GM20431 (cell line): ENCODE data around the gene PRPS2.

ENCODE experiments used
- in situ Hi-C: fragments of 300-500 bp; cut with MseI, MboI; formaldehyde crosslinking; loops from one replicate; pipeline ENCODE4 v1.15.0; 2020; ENCODE audit warnings: low sequenced_read_pairs; ENCODE audit not compliant: unreplicated experiment

Gene PRPS2

DNA sequence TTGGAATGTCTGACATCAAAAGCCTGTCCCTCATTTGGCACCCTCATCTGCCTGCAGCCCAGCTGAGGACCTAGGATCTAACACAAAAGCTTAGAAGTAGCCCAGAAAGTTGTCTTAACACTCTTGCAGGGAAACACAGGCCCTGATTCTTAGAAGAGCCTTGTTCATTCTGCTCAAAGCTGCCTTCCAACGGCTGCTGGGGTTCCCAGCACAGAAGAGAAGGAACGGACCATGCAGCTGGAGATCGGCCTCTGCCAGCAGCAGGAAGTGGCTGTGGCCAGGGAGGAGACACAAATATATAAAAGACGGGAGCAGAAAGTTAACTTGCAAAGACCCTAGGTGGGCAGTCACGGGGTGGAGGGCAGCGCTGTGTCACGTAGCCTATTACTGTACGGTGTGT lies 20.4 kb downstream of the PRPS2 start:
- in situ Hi-C loops: loop anchor here (10.0 kb wide), 1 partner anchor 83 kb away; no protein-coding TSS in a partner anchor

DNA sequence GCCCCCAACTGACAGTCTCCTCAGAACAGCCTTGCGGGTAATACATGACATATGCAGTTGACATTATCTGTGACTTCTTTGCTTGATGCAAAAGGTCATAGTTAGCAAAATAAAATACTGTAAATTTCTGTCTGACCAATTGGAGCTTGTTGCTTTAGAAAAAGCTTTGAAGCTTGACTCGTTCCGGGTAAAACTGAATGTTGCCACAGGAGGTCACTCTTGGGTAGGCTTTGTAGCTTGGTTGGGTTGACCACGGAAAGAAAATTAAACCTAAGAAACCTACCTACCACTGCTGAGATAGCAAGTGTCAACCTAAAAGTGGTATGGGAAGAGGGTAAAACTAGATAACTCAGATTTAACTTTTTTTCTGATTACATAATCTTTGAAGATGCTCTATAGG lies 23.2 kb downstream of the PRPS2 start:
- in situ Hi-C loops: loop anchor here (10.0 kb wide), 1 partner anchor 80 kb away; no protein-coding TSS in a partner anchor

DNA sequence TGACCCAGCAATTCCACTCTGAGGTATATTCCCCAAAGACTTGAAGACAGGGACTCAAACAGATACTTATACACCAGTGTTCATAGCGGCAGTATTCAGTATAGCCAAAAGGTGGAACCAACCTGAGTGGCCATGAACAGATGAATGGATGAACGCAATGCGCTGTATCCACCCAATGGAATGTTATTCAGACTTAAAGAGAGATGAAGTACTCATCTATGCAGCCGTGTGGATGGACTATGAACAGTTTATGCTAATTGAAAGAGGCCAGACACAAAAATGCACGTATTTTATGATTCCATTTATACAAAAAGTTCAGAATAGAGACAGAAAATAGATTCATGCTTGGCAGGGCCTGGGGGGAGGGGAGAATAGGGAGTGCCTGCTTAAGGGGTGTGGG lies 26.3 kb downstream of the PRPS2 start:
- in situ Hi-C loops: loop anchor here (10.0 kb wide), 1 partner anchor 77 kb away; no protein-coding TSS in a partner anchor

DNA sequence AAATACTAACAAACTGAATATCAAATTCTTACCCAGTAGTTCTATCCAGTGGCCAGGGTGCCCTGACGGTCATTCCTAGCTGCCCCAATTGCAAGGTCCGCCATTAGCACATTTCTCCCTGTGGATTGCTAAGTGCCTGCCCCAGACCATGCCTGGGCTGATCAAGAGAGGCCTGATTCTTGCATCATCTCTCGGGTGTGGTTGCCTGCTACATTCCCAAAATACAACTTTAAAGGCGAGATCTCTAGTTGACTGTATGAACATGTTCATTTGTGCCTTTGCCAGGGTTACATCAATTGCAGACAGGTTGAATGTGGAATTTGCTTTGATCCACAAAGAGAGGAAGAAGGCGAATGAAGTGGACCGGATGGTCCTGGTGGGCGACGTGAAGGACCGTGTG lies 28.0 kb downstream of the PRPS2 start:
- in situ Hi-C loops: loop anchor here (10.0 kb wide), 1 partner anchor 76 kb away; no protein-coding TSS in a partner anchor

DNA sequence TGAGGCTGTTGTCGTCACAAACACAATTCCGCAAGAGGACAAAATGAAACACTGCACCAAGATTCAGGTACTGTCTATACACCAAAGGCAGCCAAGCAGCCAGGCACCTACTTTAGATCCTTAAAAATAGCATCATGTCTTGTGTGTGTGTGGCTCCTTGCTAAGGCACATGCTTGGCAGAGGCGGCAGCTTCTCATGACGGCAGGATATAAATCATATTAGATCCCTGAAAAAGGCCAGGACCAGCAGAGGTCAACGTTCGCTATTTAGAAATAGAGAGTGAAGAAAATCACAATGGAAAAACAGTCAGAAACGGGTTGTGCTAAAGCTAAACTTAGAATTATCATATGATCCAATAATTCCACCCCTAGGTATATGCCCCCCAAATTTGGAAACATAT lies 29.5 kb downstream of the PRPS2 start:
- in situ Hi-C loops: no loop called here

DNA sequence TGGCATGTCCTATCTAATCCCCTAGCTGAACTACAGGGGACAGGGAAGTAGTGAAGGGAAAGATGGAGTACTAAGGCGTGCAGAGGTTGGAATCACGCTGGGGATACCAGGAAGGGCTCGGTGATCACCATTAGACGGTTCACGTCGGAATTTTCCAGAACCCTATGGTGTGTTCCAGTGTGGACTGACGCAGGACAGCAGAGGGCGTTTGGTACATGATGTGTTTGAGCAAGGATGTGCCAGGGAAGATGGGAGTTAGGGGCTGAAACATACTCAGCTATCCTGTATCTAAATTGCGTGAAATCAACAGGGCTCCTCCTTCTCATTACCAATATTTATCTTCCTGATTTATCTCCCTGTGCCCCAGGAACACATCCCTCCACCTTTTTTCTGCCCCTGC lies 33.7 kb downstream of the PRPS2 start:
- in situ Hi-C loops: no loop called here

DNA sequence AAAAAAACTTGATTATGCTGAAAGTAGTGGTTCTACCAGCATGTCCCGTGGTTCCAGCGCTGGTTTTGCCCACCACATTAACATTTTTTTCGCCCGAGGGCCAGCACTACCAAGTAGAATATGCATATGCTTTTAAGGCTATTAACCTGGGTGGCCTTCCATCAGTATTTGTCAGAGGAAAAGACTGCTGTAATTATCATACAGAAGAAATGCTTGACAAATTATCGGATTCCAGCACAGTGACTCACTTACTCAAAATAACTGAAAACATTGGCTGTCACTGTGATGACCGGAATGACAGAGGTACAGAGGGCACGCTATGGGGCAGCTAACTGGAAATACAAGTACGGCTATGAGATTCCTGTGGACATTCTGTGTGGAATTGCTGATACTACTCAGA lies 34.6 kb downstream of the PRPS2 start:
- in situ Hi-C loops: no loop called here

DNA sequence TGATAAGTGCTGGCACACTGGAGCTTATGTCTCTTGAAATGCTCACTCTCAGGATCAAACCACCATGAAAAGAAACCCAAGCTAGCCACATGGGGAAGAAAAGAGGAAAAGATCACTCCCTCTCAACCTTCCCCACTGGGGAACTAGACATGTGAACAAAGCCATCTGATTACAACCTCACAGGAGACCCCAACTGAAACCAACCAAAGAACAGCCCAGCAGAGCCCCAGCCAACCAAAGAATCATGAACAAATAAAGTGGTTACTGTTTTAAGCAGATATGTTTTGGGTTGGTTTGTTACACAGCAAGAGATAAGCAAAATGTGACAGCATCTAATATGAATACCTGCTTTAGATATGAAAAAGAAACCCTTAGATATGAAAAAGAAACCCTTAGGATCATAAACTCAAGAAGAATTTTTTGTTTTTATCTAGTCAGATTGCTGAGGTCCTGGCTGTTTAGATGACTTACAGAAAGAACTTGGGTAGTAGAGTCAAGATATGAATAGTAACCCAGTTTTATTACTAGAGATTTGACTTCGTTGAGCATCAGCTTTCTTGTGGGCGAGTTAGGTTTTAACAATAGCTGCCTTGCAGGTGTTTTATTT lies 52.0 kb downstream of the PRPS2 start:
- in situ Hi-C loops: no loop called here

DNA sequence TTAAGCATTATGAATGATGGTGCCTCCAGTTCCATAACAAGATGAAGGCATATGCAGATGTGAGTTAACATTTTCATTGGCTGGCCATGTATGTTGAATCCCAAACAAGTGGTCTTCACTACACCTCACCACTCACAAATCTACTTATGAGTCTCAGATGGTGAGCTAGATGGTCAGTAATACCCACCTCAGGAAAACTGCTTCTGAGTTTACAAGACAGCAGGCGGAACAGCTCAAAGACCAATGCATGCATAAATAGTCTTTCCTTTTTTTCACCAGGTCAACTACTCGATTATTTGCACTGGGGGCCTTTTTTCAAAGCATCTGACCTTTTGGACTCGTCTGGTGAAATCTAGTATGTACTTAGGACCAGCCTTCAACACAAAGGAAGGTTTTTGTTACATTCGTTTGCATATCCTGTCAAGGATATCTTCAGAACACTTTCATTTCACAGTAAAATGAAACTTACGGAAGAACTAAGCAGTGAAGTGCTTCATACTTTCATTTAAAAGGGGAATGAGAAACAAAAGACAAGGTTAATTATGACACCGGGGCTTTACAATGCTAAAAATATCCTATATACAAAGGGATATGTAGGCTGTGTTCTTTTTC lies 52.6 kb downstream of the PRPS2 start:
- in situ Hi-C loops: no loop called here

DNA sequence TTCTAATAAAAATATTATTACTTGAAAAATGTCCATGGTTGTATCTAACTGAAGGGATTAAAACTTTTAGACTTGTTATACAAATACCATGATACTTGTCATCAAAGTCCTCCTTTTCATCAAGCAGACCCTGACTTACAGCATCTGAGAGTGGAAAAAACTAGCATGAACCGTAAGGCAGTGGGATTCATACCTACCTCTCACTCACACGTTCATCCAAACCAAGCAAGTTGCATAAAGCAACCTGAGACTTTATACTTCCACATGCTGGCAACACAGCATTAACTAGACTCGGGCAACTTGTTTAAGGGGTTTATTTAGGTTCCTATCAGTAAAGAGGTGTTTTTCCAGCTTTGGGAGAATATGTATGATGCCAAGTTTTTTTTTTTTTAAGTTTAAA lies 53.1 kb downstream of the PRPS2 start:
- in situ Hi-C loops: no loop called here

DNA sequence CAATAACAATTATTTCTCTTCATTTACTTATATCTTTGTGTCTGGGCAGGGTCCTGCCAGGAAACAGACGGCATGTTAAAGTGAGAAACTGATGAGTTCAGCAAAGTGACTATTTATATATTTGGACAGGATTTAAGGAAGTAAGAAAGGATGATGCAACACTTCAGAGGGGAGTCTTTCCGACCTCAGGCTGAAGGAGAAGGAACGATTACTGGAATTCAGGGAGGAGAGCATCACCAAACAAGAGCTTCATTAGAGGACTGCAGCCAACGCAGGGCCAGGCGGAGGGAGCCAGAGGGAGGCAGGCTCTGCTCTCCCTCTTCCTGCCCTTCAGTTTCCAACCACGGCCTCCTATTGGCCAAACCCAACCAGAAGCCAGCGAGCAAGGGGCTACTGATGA lies 74.1 kb downstream of the PRPS2 start:
- in situ Hi-C loops: no loop called here

DNA sequence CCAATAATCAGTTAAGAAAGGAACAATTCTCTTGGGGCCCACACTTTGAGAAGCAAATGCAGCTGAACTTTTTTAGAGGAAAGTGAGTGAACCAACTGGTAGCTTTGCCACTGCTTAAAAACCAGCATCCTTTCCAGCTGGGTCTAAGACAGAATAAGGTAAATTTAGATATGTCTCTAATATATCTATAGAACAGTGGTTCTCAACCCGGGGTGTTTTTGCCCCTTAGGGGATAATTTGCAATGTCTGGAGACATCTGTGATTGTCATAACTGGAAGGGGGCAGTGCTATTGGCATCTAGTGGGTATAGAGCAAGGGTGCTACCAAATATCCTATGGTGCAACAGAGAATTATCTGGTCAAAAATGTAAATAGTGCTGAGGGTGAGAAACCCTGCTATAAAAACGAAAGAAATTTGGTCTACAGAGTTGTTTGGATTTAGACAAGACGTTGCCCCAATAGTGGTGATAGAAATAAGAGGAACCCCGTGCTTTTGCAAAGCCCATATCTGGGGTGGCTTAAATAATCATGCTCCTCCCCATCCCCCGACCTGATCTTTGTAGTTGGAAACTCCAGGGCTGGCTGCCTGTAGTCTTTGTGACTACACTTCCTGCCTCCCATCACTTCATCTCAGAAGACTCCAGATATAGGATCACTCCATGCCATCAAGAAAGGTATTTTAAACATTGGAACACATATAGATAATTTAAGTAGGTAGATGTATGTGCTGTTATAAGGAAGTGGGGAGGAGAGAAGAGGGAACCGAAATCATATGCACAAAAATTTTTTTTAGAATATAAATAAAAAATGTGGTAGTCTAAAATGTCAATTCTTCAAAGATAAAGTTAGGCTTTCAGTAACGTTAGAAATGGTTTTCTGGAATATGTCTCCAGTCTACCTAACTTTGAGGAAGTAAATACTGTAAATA lies 75.5 kb downstream of the PRPS2 start, which contains the start of gene TLR7:
Gene TLR7, plus strand, starts transcription at position 622 of the 927 bp plus-strand sequence. CDS start 507 bp downstream, outside the sequence.
- in situ Hi-C loops: no loop called here

DNA sequence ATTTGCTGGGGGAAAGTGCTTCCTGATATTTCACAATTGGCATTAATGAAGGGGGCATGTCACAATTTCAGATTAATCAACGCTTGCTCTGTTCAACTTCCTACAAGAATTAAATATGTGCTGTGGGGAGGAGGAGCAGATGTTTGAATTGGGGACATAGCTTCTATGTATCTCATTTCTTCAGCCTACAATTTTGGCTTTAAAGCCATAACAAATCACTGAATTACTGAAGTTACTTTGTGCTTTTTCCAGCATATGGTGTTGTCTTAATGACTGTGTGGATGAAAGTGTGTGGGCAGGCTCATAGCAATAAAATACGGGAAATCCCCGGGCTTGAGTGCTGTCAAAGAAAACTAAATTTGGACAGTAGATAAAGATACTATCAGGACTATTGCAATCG lies 76.5 kb downstream of the PRPS2 start:
- in situ Hi-C loops: no loop called here

DNA sequence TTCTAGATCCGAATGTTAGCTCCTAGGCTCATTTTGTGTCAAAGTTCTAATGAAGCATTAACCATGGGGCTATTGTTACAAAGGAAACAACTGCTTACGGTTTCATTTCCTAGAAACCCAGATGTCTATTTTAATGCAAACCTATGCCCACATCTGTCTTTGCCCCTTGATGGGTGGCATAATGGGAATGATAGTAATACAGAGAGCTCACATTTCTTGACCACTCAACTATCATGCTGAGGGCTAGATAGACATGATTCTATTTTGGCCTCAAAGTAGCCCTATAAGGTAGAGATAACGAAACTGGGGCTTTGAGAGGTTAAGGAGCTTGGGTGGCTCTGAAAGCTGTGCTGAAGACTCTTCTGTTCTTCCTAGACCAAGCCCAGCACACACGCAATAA lies 77.5 kb downstream of the PRPS2 start:
- in situ Hi-C loops: no loop called here

DNA sequence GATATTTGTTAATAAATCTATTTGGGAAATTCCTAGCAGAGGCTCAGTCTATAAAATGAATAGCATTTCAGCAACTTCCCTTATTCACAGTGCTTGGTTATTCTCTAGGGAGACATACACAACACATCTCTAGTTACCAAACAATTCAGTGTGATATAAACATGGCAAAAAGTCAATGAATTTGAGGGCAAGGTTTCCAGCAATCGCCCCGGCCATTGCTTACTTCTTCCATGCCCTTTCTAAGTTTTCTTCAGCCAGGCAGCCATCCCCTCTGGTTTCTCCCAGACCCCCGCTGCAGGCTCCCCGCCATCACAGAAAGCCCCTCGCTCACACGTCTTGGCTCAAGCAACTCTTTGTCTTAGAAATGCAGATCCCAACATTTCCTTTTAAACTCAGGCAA lies 80.0 kb downstream of the PRPS2 start:
- in situ Hi-C loops: no loop called here

DNA sequence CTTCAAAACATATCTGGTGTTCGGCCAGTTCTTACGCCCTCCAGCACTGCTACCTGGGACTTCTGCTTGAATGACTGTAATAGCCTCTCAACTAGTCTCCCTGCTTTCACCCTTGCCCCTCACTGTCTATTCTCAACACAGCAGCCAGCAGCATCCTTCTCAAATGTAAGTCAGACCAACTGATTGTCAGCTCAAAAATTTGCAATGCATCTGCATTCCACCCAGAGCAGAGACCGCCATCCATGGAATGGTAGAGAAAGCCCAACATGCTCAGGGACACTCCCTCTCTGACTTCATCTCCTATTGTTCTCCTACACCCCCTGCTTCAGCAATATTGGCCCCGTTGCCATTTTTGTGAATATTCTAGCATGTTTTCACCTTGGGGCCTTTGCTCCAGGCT lies 81.5 kb downstream of the PRPS2 start:
- in situ Hi-C loops: no loop called here
